Upper lobe of left lung (tissue), 6 donors: ENCODE data around the gene HIBCH. TPM values are rescaled to one million over a fixed set of nuclear protein-coding genes. Genes with fewer than 3 reads are reported as not detected.

ENCODE experiments used
- ATAC-seq, 2 donors: fragments of 200-7000 bp; cut with Tn5 transposase; one replicate each; pipeline ENCODE4 v1.9.1; 2022; ENCODE audit warnings: mild to moderate bottlenecking in 2 of 2, moderate library complexity in 2 of 2; ENCODE audit not compliant: low FRiP score in 2 of 2
- DNase-seq, 2 donors: peaks; one replicate each; pipeline ENCODE4 v3.0.0-alpha.2; 2019 to 2020
- H3K27ac ChIP-seq, 4 donors: fragments of 200-600 bp; sonication (generic); one replicate each; pipeline ENCODE4 v1.5.1; 2016 to 2019
- H3K27me3 ChIP-seq, 4 donors: fragments of 200-600 bp; sonication (generic); one replicate each; pipeline ENCODE4 v1.5.1; 2017 to 2019
- H3K36me3 ChIP-seq, 4 donors: fragments of 200-600 bp; sonication (generic); one replicate each; pipeline ENCODE4 v1.5.1; 2016 to 2019
- H3K4me1 ChIP-seq, 4 donors: fragments of 200-600 bp; sonication (generic); one replicate each; pipeline ENCODE4 v1.5.1; 2018 to 2019
- H3K4me3 ChIP-seq, 4 donors: fragments of 200-600 bp; sonication (generic); one replicate each; pipeline ENCODE4 v1.5.1; 2017 to 2019; ENCODE audit warnings: mild to moderate bottlenecking in 2 of 4, moderate library complexity in 1 of 4
- H3K9me3 ChIP-seq, 4 donors: fragments of 200-600 bp; sonication (generic); one replicate each; pipeline ENCODE4 v1.5.1; 2018 to 2019
- CTCF ChIP-seq, 6 experiments: fragments of 450-650 bp in 4 of 6; fragments of 200-600 bp in 2 of 6; sonication (generic) in 2 of 6; IDR thresholded peaks; one replicate each; pipeline ENCODE4 v1.5.1; 2016 to 2019; ENCODE audit warnings: antibody characterized with exemption in 6 of 6
- EP300 ChIP-seq, 4 donors: sonication (generic); formaldehyde crosslinking; IDR thresholded peaks; one replicate each; pipeline ENCODE4 v1.5.1; 2017; ENCODE audit warnings: antibody characterized with exemption in 4 of 4, control low read depth in 2 of 4
- POLR2A ChIP-seq, 4 donors: fragments of 450-650 bp; IDR thresholded peaks; one replicate each; pipeline ENCODE4 v1.5.1; 2016 to 2017; ENCODE audit warnings: antibody characterized with exemption in 4 of 4, mild to moderate bottlenecking in 2 of 4
- POLR2AphosphoS5 ChIP-seq, 2 donors: sonication (generic); formaldehyde crosslinking; IDR thresholded peaks; one replicate each; pipeline ENCODE4 v1.5.1; 2017; ENCODE audit warnings: antibody characterized with exemption in 2 of 2
- WGBS, 2 donors: methylation state at CpG; one replicate each; pipeline ENCODE4 v1.1.5; 2017 to 2018; 5-methylcytosine and 5-hydroxymethylcytosine counted together
- total RNA-seq, 6 donors: library from RNA; depleted of rRNA in 4 of 6; stranded (reverse); fragments of >200 nt in 4 of 6; gene quantifications; one replicate each; pipeline versions ENCODE4 v1.1.0 to v1.2.1, GENCODE V29; 2016 to 2021
- donor health status: DM: no; HTN: no; CAD: no; lungs with moderate emphysema.
- donor health status: DM: no; HTN: yes; CAD: no; lungs with severe emphysema.

The HIBCH gene
- total RNA-seq, 6 donors from 2014 or later, result 10.1 to 24.2 (median 14.7) TPM

GRCh38 chr2:190181123-190181669, 138.4 kb downstream of the HIBCH start:
- TF ChIP-seq POLR2A (IDR thresholded peaks at IDR 0.05) (no peak), CTCF (IDR thresholded peaks at IDR 0.05) (no peak), EP300 (IDR thresholded peaks at IDR 0.05) (no peak), POLR2AphosphoS5 (IDR thresholded peaks at IDR 0.05) (no peak)
- peak overlapping the region in 3 of 4 donors; percentile 69 to 86 (median 79) for H3K27ac ChIP-seq
- H3K36me3 ChIP-seq, result no peaks in the 10 kb centered on the region
- no peak for ATAC-seq
- peaks cover 0 to 7% (median 0%) of the 10 kb centered on the region in 4 donors for H3K27me3 ChIP-seq
- peaks cover 8 to 17% (median 12%) of the 10 kb centered on the region in 4 donors for H3K4me1 ChIP-seq
- H3K9me3 ChIP-seq, result no peaks in the 10 kb centered on the region
- DNase-seq, result no peak
- peak overlapping the region; percentile 40 to 76 (median 64) for H3K4me3 ChIP-seq
- WGBS, 2 donors, result 21 to 24% methylated on average over 11 of the region's 11 CpGs

- Histone ChIP-seq H3K9me3 (no peaks in the 10 kb centered on the region), H3K4me1 (peaks cover 8 to 17% (median 12%) of the 10 kb centered on the region in 4 donors), H3K36me3 (no peaks in the 10 kb centered on the region), H3K27me3 (peaks cover 0 to 7% (median 0%) of the 10 kb centered on the region in 4 donors), H3K4me3 (peak overlapping the region; percentile 40 to 76 (median 64)), H3K27ac (peak overlapping the region; percentile 64 to 86 (median 74))
- peak; percentile 84 to 87 for ATAC-seq
- DNase-seq, result peak; percentile 66 to 90
- WGBS, 2 donors, result 0 to 2% methylated on average over 2 to 27 of the region's 82 CpGs
- no peak for TF ChIP-seq POLR2A (IDR thresholded peaks at IDR 0.05)
- TF ChIP-seq CTCF (IDR thresholded peaks at IDR 0.05), result peak in 5 of 6 experiments; percentile 33 to 58 (median 43)
- no peak for TF ChIP-seq POLR2AphosphoS5 (IDR thresholded peaks at IDR 0.05)
Measured at GRCh38 chr2:190180313-190181122, 139.1 kb downstream of the HIBCH start.

- WGBS, 2 donors, result 51 to 71% methylated on average over 10 to 13 of the region's 13 CpGs
- no peak for DNase-seq
- peaks cover 0 to 7% (median 0%) of the 10 kb centered on the region in 4 donors for H3K27me3 ChIP-seq
- no peaks in the 10 kb centered on the region for H3K36me3 ChIP-seq
- TF ChIP-seq CTCF (IDR thresholded peaks at IDR 0.05), result no peak
- no peak for TF ChIP-seq POLR2AphosphoS5 (IDR thresholded peaks at IDR 0.05)
- TF ChIP-seq EP300 (IDR thresholded peaks at IDR 0.05), result no peak
- no peak for TF ChIP-seq POLR2A (IDR thresholded peaks at IDR 0.05)
- peaks cover 8 to 17% (median 12%) of the 10 kb centered on the region in 4 donors for H3K4me1 ChIP-seq
- no peak for ATAC-seq
- peak overlapping the region; percentile 40 to 76 (median 64) for H3K4me3 ChIP-seq
- H3K27ac ChIP-seq, result peak overlapping the region; percentile 64 to 86 (median 74)
- no peaks in the 10 kb centered on the region for H3K9me3 ChIP-seq
Measured at GRCh38 chr2:190179754-190180312, 139.8 kb downstream of the HIBCH start.

- DNase-seq (peak in 1 of 2 donors; percentile 32), ATAC-seq (peak in 1 of 2 donors; percentile 58)
- no peaks in the 10 kb centered on the region for H3K36me3 ChIP-seq
- 97 to 98% methylated on average over 8 to 11 of the region's 11 CpGs for WGBS, 2 donors
- no peak overlapping the region for H3K4me3 ChIP-seq
- no peak overlapping the region for H3K27ac ChIP-seq
- no peak for TF ChIP-seq POLR2A (IDR thresholded peaks at IDR 0.05)
- no peak for TF ChIP-seq POLR2AphosphoS5 (IDR thresholded peaks at IDR 0.05)
- TF ChIP-seq CTCF (IDR thresholded peaks at IDR 0.05), result no peak
- TF ChIP-seq EP300 (IDR thresholded peaks at IDR 0.05), result no peak
- peaks cover 0 to 7% (median 0%) of the 10 kb centered on the region in 4 donors for H3K27me3 ChIP-seq
- no peaks in the 10 kb centered on the region for H3K9me3 ChIP-seq
- peaks cover 8 to 17% (median 12%) of the 10 kb centered on the region in 4 donors for H3K4me1 ChIP-seq
Measured at GRCh38 chr2:190178066-190178722, 141.4 kb downstream of the HIBCH start.
